Measurements from ENCODE around the gene TMEM184B. TPM values are rescaled to one million over a fixed set of nuclear protein-coding genes. Genes with fewer than 3 reads are reported as not detected.
A peak's percentile ranks its signal among the peaks of the same experiment; 100 is the strongest.

The TMEM184B gene
- total and polyA plus RNA-seq, 8 donors, result 11.6 to 30.5 (median 18.6) TPM

DNA sequence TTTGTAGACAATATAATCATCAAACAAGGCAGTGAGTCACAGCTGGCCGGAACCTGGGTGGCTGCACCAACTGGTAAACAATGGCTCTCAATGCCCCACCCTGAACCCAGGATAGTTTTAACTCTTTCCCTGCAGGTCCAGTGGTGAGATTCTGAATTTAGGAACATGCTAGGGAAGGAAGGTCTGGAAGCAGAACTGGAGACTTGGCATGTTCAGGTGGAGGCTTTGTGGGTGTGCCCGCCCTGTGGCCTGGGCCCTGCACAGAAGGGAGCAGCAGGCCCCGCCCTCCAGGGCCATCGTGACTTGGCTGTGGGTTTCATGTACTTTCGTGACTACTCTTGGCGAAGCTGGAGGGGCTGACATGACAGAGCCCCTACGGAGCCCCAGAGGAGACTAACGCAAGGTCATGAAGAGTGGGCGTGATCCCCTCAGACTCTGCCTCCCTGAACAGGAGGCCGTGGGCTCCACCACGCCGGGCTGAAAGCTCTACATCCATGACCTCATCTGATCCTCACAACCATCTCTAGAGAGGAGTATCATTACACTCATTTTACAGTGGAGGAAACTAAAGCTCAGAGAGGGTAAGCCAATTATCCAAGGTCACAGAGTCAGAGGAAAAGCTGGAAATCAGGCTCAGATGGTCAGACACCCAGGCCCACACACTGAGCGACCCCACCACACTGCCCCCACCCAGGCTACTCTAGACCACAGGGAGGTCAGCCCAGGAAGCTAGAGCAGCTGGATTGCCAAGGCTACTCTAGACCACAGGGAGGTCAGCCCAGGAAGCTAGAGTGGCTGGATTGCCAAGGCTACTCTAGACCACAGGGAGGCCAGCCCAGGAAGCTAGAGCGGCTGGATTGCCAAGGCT is 43.7 kb downstream of the TMEM184B start:
- no peak for FAIRE-seq
- 82 to 83% methylated on average over 13 to 14 of the region's 14 CpGs for WGBS, 2 donors
- Histone ChIP-seq H3K36me3 (peaks cover 2 to 24% (median 5%) of the 10 kb centered on the region in 3 donors), H3K9me3 (no peaks in the 10 kb centered on the region), H3K4me3 (no peak overlapping the region), H3K27me3 (no peaks in the 10 kb centered on the region), H3K4me1 (peaks cover 0 to 12% (median 0%) of the 10 kb centered on the region in 3 donors), H3K27ac (peak overlapping the region in 2 of 4 donors; percentile 69 to 80)
- TF ChIP-seq, protein P1, sequence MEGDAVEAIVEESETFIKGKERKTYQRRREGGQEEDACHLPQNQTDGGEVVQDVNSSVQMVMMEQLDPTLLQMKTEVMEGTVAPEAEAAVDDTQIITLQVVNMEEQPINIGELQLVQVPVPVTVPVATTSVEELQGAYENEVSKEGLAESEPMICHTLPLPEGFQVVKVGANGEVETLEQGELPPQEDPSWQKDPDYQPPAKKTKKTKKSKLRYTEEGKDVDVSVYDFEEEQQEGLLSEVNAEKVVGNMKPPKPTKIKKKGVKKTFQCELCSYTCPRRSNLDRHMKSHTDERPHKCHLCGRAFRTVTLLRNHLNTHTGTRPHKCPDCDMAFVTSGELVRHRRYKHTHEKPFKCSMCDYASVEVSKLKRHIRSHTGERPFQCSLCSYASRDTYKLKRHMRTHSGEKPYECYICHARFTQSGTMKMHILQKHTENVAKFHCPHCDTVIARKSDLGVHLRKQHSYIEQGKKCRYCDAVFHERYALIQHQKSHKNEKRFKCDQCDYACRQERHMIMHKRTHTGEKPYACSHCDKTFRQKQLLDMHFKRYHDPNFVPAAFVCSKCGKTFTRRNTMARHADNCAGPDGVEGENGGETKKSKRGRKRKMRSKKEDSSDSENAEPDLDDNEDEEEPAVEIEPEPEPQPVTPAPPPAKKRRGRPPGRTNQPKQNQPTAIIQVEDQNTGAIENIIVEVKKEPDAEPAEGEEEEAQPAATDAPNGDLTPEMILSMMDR (IDR thresholded peaks at IDR 0.05), result no peak
- DNase-seq, result peak in 2 of 6 donors; percentile 50 to 52
- intact Hi-C loops (cut with DNase I), result no loop called here
- peak; percentile 59 to 83 (median 73) for ATAC-seq

- WGBS, 2 donors, result 69 to 85% methylated on average over 3 of the region's 3 CpGs
- Histone ChIP-seq H3K27me3 (no peaks in the 10 kb centered on the region), H3K27ac (peak overlapping the region in 2 of 4 donors; percentile 69 to 80), H3K4me3 (no peak overlapping the region), H3K4me1 (peaks cover 0 to 12% (median 0%) of the 10 kb centered on the region in 3 donors), H3K9me3 (no peaks in the 10 kb centered on the region), H3K36me3 (peaks cover 2 to 24% (median 5%) of the 10 kb centered on the region in 3 donors)
- TF ChIP-seq, protein P1 (IDR thresholded peaks at IDR 0.05), result no peak
- no peak for FAIRE-seq
- peak in 2 of 4 donors; percentile 8 to 25 for ATAC-seq
- no peak for DNase-seq
- intact Hi-C loops (cut with DNase I), result no loop called here
These were observed 44.4 kb downstream of the TMEM184B start for GRCh38 chr22:38228326-38228872.

- TF ChIP-seq, protein P1 (IDR thresholded peaks at IDR 0.05), result no peak
- no peak for ATAC-seq
- Histone ChIP-seq H3K27me3 (no peaks in the 10 kb centered on the region), H3K27ac (no peak overlapping the region), H3K36me3 (peaks cover 2 to 24% (median 5%) of the 10 kb centered on the region in 3 donors), H3K9me3 (no peaks in the 10 kb centered on the region), H3K4me3 (no peak overlapping the region), H3K4me1 (peaks cover 0 to 12% (median 0%) of the 10 kb centered on the region in 3 donors)
- FAIRE-seq, result no peak
- 94 to 96% methylated on average over 25 of the region's 25 CpGs for WGBS, 2 donors
- DNase-seq, result no peak
- intact Hi-C loops (cut with DNase I), result no loop called here
These were observed 45.8 kb downstream of the TMEM184B start for GRCh38 chr22:38226853-38227649.

GRCh38 chr22:38223289-38223960 is 49.4 kb downstream of the TMEM184B start:
- no peaks in the 10 kb centered on the region for H3K27me3 ChIP-seq
- no peak for FAIRE-seq
- TF ChIP-seq, protein P1 (IDR thresholded peaks at IDR 0.05), result no peak
- intact Hi-C loops (cut with DNase I), result no loop called here
- no peak for ATAC-seq
- no peak for DNase-seq
- WGBS, 2 donors, result 84 to 87% methylated on average over 12 of the region's 12 CpGs
- H3K4me1 ChIP-seq, result peaks cover 0 to 10% (median 0%) of the 10 kb centered on the region in 3 donors
- peaks cover 2 to 12% (median 5%) of the 10 kb centered on the region in 3 donors for H3K36me3 ChIP-seq
- H3K27ac ChIP-seq, result no peak overlapping the region
- no peaks in the 10 kb centered on the region for H3K9me3 ChIP-seq
- H3K4me3 ChIP-seq, result no peak overlapping the region

All from pancreas (tissue), 10 donors.